GM23338 (cell line): ENCODE results near the gene FEZF1. TPM values are rescaled to one million over a fixed set of nuclear protein-coding genes. Genes with fewer than 3 reads are reported as not detected.

Experiments used
- ATAC-seq: fragments of 200-7000 bp; cut with Tn5 transposase; 3 replicates; pipeline ENCODE4 v1.9.1; 2020
- DNase-seq: peaks from one replicate; pipeline ENCODE4 v3.0.0-alpha.2; 2015; ENCODE audit warnings: low spot score
- H2AFZ ChIP-seq: fragments of 200-600 bp; sonication (generic); 2 replicates; pipeline ENCODE4 v1.8.0; 2016; ENCODE audit warnings: antibody characterized with exemption, mild to moderate bottlenecking, moderate library complexity
- H3F3A ChIP-seq: fragments of 200-600 bp; sonication (generic); replicated peaks from 2 replicates; pipeline ENCODE4 v1.8.0; 2017; ENCODE audit warnings: antibody characterized with exemption, mixed run types, low read depth
- H3K27ac ChIP-seq: fragments of 200-600 bp; sonication (generic); 2 replicates; pipeline ENCODE4 v1.6.1; 2016; ENCODE audit warnings: low read depth
- H3K27me3 ChIP-seq: fragments of 200-600 bp; sonication (generic); 2 replicates; pipeline ENCODE4 v1.8.0; 2016; ENCODE audit warnings: mild to moderate bottlenecking, mixed run types, moderate library complexity; ENCODE audit not compliant: insufficient read depth
- H3K36me3 ChIP-seq: fragments of 200-600 bp; sonication (generic); 2 replicates; pipeline ENCODE4 v1.8.0; 2016; ENCODE audit warnings: mild to moderate bottlenecking; ENCODE audit not compliant: insufficient read depth
- H3K4me1 ChIP-seq: fragments of 200-600 bp; sonication (generic); 2 replicates; pipeline ENCODE4 v1.8.0; 2016; ENCODE audit warnings: mild to moderate bottlenecking, moderate library complexity; ENCODE audit not compliant: insufficient read depth
- H3K4me2 ChIP-seq: fragments of 200-600 bp; sonication (generic); 2 replicates; pipeline ENCODE4 v1.7.1; 2017; ENCODE audit warnings: mixed run types
- H3K4me3 ChIP-seq: fragments of 200-600 bp; sonication (generic); 2 replicates; pipeline ENCODE4 v1.6.1; 2016; ENCODE audit warnings: mixed run types
- H3K79me2 ChIP-seq: fragments of 200-600 bp; sonication (generic); replicated peaks from 2 replicates; pipeline ENCODE4 v1.8.0; 2017; ENCODE audit warnings: mild to moderate bottlenecking; ENCODE audit not compliant: insufficient read depth
- H3K9me2 ChIP-seq: fragments of 200-600 bp; sonication (generic); 2 replicates; pipeline ENCODE4 v1.8.0; 2017; ENCODE audit not compliant: insufficient read depth
- H4K20me1 ChIP-seq: fragments of 200-600 bp; sonication (generic); replicated peaks from 2 replicates; pipeline ENCODE4 v1.8.0; 2017; ENCODE audit warnings: mild to moderate bottlenecking; ENCODE audit not compliant: insufficient read depth
- H3K27ac Mint-ChIP-seq: 2 replicates; pipeline ENCODE4 v1.8.0; 2020; ENCODE audit warnings: inconsistent platforms, mild to moderate bottlenecking, moderate library complexity, mixed read lengths
- H3K27me3 Mint-ChIP-seq: 3 replicates; pipeline ENCODE4 v1.8.0; 2022; ENCODE audit warnings: low read depth, mild to moderate bottlenecking, moderate library complexity, mixed read lengths, inconsistent platforms; ENCODE audit not compliant: insufficient read depth, poor library complexity
- H3K36me3 Mint-ChIP-seq: 3 replicates; pipeline ENCODE4 v1.8.0; 2021; ENCODE audit warnings: low read depth, mild to moderate bottlenecking, inconsistent platforms, moderate library complexity, mixed read lengths
- H3K4me1 Mint-ChIP-seq: 3 replicates; pipeline ENCODE4 v1.8.0; 2020; ENCODE audit warnings: mild to moderate bottlenecking, inconsistent platforms, mixed read lengths
- H3K4me3 Mint-ChIP-seq: 3 replicates; pipeline ENCODE4 v1.8.0; 2021; ENCODE audit warnings: moderate library complexity, mild to moderate bottlenecking, inconsistent platforms, mixed read lengths
- H3K9me3 Mint-ChIP-seq: 3 replicates; pipeline ENCODE4 v1.8.0; 2020; ENCODE audit warnings: moderate library complexity, mild to moderate bottlenecking, inconsistent platforms, mixed read lengths
- NANOG ChIP-seq: IDR thresholded peaks from 2 replicates; pipeline ENCODE4 v1.6.1; 2016; ENCODE audit warnings: antibody characterized with exemption, borderline replicate concordance
- POLR2AphosphoS5 ChIP-seq: IDR thresholded peaks from 2 replicates; pipeline ENCODE4 v1.6.1; 2016; ENCODE audit warnings: antibody characterized with exemption, low read depth
- STAT1 ChIP-seq: IDR thresholded peaks from one replicate; pipeline ENCODE4 v1.6.1; 2016; ENCODE audit warnings: antibody characterized with exemption; ENCODE audit not compliant: unreplicated experiment
- ZNF331 ChIP-seq: fragments of 250-450 bp; sonication (Bioruptor Pico); IDR thresholded peaks from 2 replicates; pipeline ENCODE4 v1.5.0; 2020; ENCODE audit warnings: low read depth, mild to moderate bottlenecking, moderate library complexity
- polyA plus RNA-seq: library from polyadenylated mRNA; unstranded; fragments of >200 nt; fragmentation: Nextera tagmentation; extraction: Ambion mirVana; gene quantifications from 2 replicates; pipeline ENCODE4 v1.2.1, GENCODE V29; 2016
- total RNA-seq: library from RNA; depleted of rRNA; stranded (reverse); fragments of >200 nt; shearing (Covaris generic); gene quantifications from 2 replicates; pipeline ENCODE4 v1.2.3, GENCODE V29; 2014
- TF ChIP-seq, protein P1 (sequence below): fragments of 250-450 bp; sonication (Bioruptor Pico); IDR thresholded peaks from 2 replicates; pipeline ENCODE4 v1.5.0; 2020; ENCODE audit warnings: mild to moderate bottlenecking, moderate library complexity
- TF ChIP-seq, protein P2 (sequence below): IDR thresholded peaks from one replicate; pipeline ENCODE4 v1.6.1; 2018; ENCODE audit warnings: antibody characterized with exemption; ENCODE audit not compliant: unreplicated experiment

FEZF1 gene
- total and polyA plus RNA-seq, 2 experiments from 2014 or later: 1.0 to 2.3 TPM

DNA sequence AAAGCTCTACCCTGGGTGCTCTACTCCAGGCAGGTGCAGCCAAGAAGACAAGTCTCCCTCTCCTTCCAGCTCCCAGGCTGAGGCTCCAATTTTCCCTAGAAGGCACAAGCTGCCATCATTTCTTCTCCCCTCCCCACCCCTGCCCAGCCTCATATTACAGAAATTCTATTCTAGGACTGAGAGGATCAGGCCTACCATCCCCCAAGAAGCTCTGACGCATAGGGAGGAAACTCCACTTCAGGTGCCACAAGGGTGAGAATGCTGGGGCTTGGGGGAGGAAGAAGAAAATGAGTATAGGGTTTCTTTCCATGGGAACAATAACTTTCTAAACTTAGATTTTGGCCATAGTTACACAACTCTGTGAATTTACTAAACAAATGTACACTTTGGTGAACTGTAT, 35.3 kb downstream of the FEZF1 start:
- Histone ChIP-seq H3K4me2 (peak overlapping the region; percentile 6), H3K9me2 (no peaks in the 10 kb centered on the region), H3F3A (0 out of 2 replicates have a peak, but pooled peaks cover 4% of the 10 kb centered on the region), H3K27ac (no peak overlapping the region), H2AFZ (peak overlapping the region; percentile 7), H3K36me3 (no peaks in the 10 kb centered on the region), H4K20me1 (no peaks in the 10 kb centered on the region), H3K4me3 (no peak overlapping the region), H3K4me1 (peaks cover 10% of the 10 kb centered on the region; the same call in 1 of the 2 replicates), H3K79me2 (no peaks in the 10 kb centered on the region), H3K27me3 (no peaks in the 10 kb centered on the region)
- DNase-seq (peak; percentile 39), ATAC-seq (peak; percentile 61)
- H3K4me1 Mint-ChIP-seq: peaks cover 7% of the 10 kb centered on the region; the same call in 2 of the 3 replicates
- no peak for TF ChIP-seq ZNF331 (CRISPR knock-in tag)
- TF ChIP-seq, protein P1, sequence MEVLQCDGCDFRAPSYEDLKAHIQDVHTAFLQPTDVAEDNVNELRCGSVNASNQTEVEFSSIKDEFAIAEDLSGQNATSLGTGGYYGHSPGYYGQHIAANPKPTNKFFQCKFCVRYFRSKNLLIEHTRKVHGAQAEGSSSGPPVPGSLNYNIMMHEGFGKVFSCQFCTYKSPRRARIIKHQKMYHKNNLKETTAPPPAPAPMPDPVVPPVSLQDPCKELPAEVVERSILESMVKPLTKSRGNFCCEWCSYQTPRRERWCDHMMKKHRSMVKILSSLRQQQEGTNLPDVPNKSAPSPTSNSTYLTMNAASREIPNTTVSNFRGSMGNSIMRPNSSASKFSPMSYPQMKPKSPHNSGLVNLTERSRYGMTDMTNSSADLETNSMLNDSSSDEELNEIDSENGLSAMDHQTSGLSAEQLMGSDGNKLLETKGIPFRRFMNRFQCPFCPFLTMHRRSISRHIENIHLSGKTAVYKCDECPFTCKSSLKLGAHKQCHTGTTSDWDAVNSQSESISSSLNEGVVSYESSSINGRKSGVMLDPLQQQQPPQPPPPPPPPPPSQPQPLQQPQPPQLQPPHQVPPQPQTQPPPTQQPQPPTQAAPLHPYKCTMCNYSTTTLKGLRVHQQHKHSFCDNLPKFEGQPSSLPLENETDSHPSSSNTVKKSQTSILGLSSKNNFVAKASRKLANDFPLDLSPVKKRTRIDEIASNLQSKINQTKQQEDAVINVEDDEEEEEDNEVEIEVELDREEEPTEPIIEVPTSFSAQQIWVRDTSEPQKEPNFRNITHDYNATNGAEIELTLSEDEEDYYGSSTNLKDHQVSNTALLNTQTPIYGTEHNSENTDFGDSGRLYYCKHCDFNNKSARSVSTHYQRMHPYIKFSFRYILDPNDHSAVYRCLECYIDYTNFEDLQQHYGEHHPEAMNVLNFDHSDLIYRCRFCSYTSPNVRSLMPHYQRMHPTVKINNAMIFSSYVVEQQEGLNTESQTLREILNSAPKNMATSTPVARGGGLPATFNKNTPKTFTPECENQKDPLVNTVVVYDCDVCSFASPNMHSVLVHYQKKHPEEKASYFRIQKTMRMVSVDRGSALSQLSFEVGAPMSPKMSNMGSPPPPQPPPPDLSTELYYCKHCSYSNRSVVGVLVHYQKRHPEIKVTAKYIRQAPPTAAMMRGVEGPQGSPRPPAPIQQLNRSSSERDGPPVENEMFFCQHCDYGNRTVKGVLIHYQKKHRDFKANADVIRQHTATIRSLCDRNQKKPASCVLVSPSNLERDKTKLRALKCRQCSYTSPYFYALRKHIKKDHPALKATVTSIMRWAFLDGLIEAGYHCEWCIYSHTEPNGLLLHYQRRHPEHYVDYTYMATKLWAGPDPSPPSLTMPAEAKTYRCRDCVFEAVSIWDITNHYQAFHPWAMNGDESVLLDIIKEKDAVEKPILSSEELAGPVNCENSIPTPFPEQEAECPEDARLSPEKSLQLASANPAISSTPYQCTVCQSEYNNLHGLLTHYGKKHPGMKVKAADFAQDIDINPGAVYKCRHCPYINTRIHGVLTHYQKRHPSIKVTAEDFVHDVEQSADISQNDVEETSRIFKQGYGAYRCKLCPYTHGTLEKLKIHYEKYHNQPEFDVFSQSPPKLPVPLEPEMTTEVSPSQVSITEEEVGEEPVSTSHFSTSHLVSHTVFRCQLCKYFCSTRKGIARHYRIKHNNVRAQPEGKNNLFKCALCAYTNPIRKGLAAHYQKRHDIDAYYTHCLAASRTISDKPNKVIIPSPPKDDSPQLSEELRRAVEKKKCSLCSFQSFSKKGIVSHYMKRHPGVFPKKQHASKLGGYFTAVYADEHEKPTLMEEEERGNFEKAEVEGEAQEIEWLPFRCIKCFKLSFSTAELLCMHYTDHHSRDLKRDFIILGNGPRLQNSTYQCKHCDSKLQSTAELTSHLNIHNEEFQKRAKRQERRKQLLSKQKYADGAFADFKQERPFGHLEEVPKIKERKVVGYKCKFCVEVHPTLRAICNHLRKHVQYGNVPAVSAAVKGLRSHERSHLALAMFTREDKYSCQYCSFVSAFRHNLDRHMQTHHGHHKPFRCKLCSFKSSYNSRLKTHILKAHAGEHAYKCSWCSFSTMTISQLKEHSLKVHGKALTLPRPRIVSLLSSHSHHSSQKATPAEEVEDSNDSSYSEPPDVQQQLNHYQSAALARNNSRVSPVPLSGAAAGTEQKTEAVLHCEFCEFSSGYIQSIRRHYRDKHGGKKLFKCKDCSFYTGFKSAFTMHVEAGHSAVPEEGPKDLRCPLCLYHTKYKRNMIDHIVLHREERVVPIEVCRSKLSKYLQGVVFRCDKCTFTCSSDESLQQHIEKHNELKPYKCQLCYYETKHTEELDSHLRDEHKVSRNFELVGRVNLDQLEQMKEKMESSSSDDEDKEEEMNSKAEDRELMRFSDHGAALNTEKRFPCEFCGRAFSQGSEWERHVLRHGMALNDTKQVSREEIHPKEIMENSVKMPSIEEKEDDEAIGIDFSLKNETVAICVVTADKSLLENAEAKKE (CRISPR knock-in tag): no peak
- no peaks in the 10 kb centered on the region for H3K36me3 Mint-ChIP-seq
- peaks cover 7% of the 10 kb centered on the region for H3K27me3 Mint-ChIP-seq
- no peak overlapping the region for H3K27ac Mint-ChIP-seq
- H3K9me3 Mint-ChIP-seq: no peaks in the 10 kb centered on the region
- no peak overlapping the region for H3K4me3 Mint-ChIP-seq

DNA sequence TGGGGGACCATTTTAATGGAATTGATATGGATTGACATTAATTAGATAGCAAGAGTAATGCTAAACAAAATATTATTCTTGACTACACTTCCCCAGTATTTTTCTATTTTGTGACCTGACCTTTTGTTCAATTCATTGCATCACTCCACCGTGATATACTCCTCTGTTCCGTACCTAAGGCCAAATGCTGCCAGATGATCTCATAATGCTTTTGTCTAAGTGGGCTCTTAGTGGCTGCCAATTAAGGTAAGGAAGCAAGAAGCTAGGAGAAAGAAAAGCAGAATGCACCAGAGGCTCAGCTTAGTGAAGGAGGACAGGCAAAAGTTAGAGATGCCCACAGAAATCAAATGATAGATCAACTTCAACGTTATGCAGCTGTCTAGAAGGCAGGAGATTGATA, 36.4 kb downstream of the FEZF1 start:
- peaks cover 10% of the 10 kb centered on the region; the same call in 1 of the 2 replicates for H3K4me1 ChIP-seq
- H3K4me3 ChIP-seq: no peak overlapping the region
- no peaks in the 10 kb centered on the region for H3K36me3 ChIP-seq
- H3K9me2 ChIP-seq: no peaks in the 10 kb centered on the region
- H3K79me2 ChIP-seq: no peaks in the 10 kb centered on the region
- no peak overlapping the region for H3K27ac Mint-ChIP-seq
- DNase-seq (no peak), ATAC-seq (no peak)
- H3K9me3 Mint-ChIP-seq: no peaks in the 10 kb centered on the region
- 0 out of 2 replicates have a peak, but pooled peaks cover 4% of the 10 kb centered on the region for H3F3A ChIP-seq
- no peaks in the 10 kb centered on the region for H3K36me3 Mint-ChIP-seq
- H3K27ac ChIP-seq: no peak overlapping the region
- no peaks in the 10 kb centered on the region for H4K20me1 ChIP-seq
- no peak overlapping the region for H3K4me2 ChIP-seq
- no peak overlapping the region for H2AFZ ChIP-seq
- H3K4me3 Mint-ChIP-seq: no peak overlapping the region
- peaks cover 7% of the 10 kb centered on the region; the same call in 2 of the 3 replicates for H3K4me1 Mint-ChIP-seq
- H3K27me3 Mint-ChIP-seq: peaks cover 7% of the 10 kb centered on the region
- no peaks in the 10 kb centered on the region for H3K27me3 ChIP-seq
- TF ChIP-seq, protein P2, sequence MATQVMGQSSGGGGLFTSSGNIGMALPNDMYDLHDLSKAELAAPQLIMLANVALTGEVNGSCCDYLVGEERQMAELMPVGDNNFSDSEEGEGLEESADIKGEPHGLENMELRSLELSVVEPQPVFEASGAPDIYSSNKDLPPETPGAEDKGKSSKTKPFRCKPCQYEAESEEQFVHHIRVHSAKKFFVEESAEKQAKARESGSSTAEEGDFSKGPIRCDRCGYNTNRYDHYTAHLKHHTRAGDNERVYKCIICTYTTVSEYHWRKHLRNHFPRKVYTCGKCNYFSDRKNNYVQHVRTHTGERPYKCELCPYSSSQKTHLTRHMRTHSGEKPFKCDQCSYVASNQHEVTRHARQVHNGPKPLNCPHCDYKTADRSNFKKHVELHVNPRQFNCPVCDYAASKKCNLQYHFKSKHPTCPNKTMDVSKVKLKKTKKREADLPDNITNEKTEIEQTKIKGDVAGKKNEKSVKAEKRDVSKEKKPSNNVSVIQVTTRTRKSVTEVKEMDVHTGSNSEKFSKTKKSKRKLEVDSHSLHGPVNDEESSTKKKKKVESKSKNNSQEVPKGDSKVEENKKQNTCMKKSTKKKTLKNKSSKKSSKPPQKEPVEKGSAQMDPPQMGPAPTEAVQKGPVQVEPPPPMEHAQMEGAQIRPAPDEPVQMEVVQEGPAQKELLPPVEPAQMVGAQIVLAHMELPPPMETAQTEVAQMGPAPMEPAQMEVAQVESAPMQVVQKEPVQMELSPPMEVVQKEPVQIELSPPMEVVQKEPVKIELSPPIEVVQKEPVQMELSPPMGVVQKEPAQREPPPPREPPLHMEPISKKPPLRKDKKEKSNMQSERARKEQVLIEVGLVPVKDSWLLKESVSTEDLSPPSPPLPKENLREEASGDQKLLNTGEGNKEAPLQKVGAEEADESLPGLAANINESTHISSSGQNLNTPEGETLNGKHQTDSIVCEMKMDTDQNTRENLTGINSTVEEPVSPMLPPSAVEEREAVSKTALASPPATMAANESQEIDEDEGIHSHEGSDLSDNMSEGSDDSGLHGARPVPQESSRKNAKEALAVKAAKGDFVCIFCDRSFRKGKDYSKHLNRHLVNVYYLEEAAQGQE: no peak
- TF ChIP-seq NANOG (no peak), STAT1 (no peak), POLR2AphosphoS5 (no peak)
